ENCODE data around the gene RAI1.

Gene RAI1

GRCh38 chr17:17772231-17772630 is 91.0 kb downstream of the RAI1 start:
- TF ChIP-seq POLR2AphosphoS5 (IDR thresholded peaks at IDR 0.05; ENCODE audit: low read depth, low read length): no peak
- TF ChIP-seq FOXP2 (optimal IDR thresholded peaks at IDR 0.05; ENCODE audit: borderline replicate concordance, extremely low read depth, extremely low read length, insufficient read depth): no peak
- TF ChIP-seq TAF1 (IDR thresholded peaks at IDR 0.05; ENCODE audit: borderline replicate concordance, insufficient read depth, low read length): no peak
- TF ChIP-seq REST (IDR thresholded peaks at IDR 0.05; ENCODE audit: insufficient read depth in 1 of 2, low read depth in 2 of 2, low read length in 2 of 2): no peak
- TF ChIP-seq SIN3A (IDR thresholded peaks at IDR 0.05; ENCODE audit: borderline replicate concordance, insufficient read depth, low read length): no peak

GRCh38 chr17:17774009-17774881 is 93.0 kb downstream of the RAI1 start:
- TF ChIP-seq TAF1 (IDR thresholded peaks at IDR 0.05; ENCODE audit: borderline replicate concordance, insufficient read depth, low read length): no peak
- no peak for TF ChIP-seq FOXP2 (optimal IDR thresholded peaks at IDR 0.05; ENCODE audit: borderline replicate concordance, extremely low read depth, extremely low read length, insufficient read depth)
- no peak for TF ChIP-seq POLR2AphosphoS5 (IDR thresholded peaks at IDR 0.05; ENCODE audit: low read depth, low read length)
- TF ChIP-seq REST (IDR thresholded peaks at IDR 0.05; ENCODE audit: insufficient read depth in 1 of 2, low read depth in 2 of 2, low read length in 2 of 2): no peak
- TF ChIP-seq SIN3A (IDR thresholded peaks at IDR 0.05; ENCODE audit: borderline replicate concordance, insufficient read depth, low read length): no peak

GRCh38 chr17:17776889-17777288 is 95.6 kb downstream of the RAI1 start:
- TF ChIP-seq SIN3A (IDR thresholded peaks at IDR 0.05; ENCODE audit: borderline replicate concordance, insufficient read depth, low read length): no peak
- no peak for TF ChIP-seq TAF1 (IDR thresholded peaks at IDR 0.05; ENCODE audit: borderline replicate concordance, insufficient read depth, low read length)
- TF ChIP-seq FOXP2 (optimal IDR thresholded peaks at IDR 0.05; ENCODE audit: borderline replicate concordance, extremely low read depth, extremely low read length, insufficient read depth): no peak
- TF ChIP-seq POLR2AphosphoS5 (IDR thresholded peaks at IDR 0.05; ENCODE audit: low read depth, low read length): no peak
- no peak for TF ChIP-seq REST (IDR thresholded peaks at IDR 0.05; ENCODE audit: insufficient read depth in 1 of 2, low read depth in 2 of 2, low read length in 2 of 2)

GRCh38 chr17:17778308-17779014 is 97.2 kb downstream of the RAI1 start:
- no peak for TF ChIP-seq FOXP2 (optimal IDR thresholded peaks at IDR 0.05; ENCODE audit: borderline replicate concordance, extremely low read depth, extremely low read length, insufficient read depth)
- TF ChIP-seq REST (IDR thresholded peaks at IDR 0.05; ENCODE audit: insufficient read depth in 1 of 2, low read depth in 2 of 2, low read length in 2 of 2): no peak
- TF ChIP-seq SIN3A (IDR thresholded peaks at IDR 0.05; ENCODE audit: borderline replicate concordance, insufficient read depth, low read length): no peak
- no peak for TF ChIP-seq TAF1 (IDR thresholded peaks at IDR 0.05; ENCODE audit: borderline replicate concordance, insufficient read depth, low read length)
- TF ChIP-seq POLR2AphosphoS5 (IDR thresholded peaks at IDR 0.05; ENCODE audit: low read depth, low read length): no peak

Data from PFSK-1 (cell line).